Measurements from ENCODE around the gene ESR2. TPM values are rescaled to one million over a fixed set of nuclear protein-coding genes. Genes with fewer than 3 reads are reported as not detected.

Gene ESR2
- total and polyA plus RNA-seq, 4 donors, result 0.01 to 0.28 (median 0.09) TPM

- H3K9ac ChIP-seq (ENCODE audit: low read depth in 1 of 2, low read length in 2 of 2), result no peak overlapping the region
- no peak overlapping the region for H3K27ac ChIP-seq (ENCODE audit: low read depth in 1 of 2, low read length in 2 of 2)
- no peak for DNase-seq (ENCODE audit: low spot score)
- H3K4me3 ChIP-seq (ENCODE audit: low read depth in 1 of 3, low read length in 3 of 3), result no peak overlapping the region
- no peaks in the 10 kb centered on the region for H3K4me1 ChIP-seq (ENCODE audit: control insufficient read depth in 4 of 4, insufficient read depth in 4 of 4, low read length in 3 of 4)
- no peaks in the 10 kb centered on the region for H3K27me3 ChIP-seq (ENCODE audit: control insufficient read depth in 4 of 4, insufficient read depth in 4 of 4, low read length in 3 of 4)
- TF ChIP-seq ATF3 (IDR thresholded peaks at IDR 0.05) (no peak), MAX (IDR thresholded peaks at IDR 0.05) (no peak), RXRA (IDR thresholded peaks at IDR 0.05) (no peak), TAF1 (conservative IDR thresholded peaks at IDR 0.05) (no peak), HNF4G (IDR thresholded peaks at IDR 0.05) (no peak)
- no peaks in the 10 kb centered on the region for H3K9me3 ChIP-seq (ENCODE audit: control insufficient read depth in 4 of 4, low read length in 3 of 4)
- 95% methylated on average over 6 of the region's 6 CpGs for WGBS
- H3K36me3 ChIP-seq (ENCODE audit: control insufficient read depth in 4 of 4, insufficient read depth in 3 of 4, low read depth in 1 of 4, low read length in 3 of 4), result peaks cover 5 to 75% (median 68%) of the 10 kb centered on the region in 4 donors
These were observed 167.6 kb downstream of the ESR2 start for GRCh38 chr14:64126548-64126947.

GRCh38 chr14:64125270-64125669, 168.9 kb downstream of the ESR2 start:
- DNase-seq (ENCODE audit: low spot score), result no peak
- no peak for TF ChIP-seq HNF4A (conservative IDR thresholded peaks at IDR 0.05)
- no peak for TF ChIP-seq JUND (IDR thresholded peaks at IDR 0.05)
- TF ChIP-seq FOXA1 (IDR thresholded peaks at IDR 0.05), result no peak
- TF ChIP-seq TAF1 (conservative IDR thresholded peaks at IDR 0.05), result no peak
- no peak for TF ChIP-seq CTCF (IDR thresholded peaks at IDR 0.05; ENCODE audit: low read depth, low read length, missing input control)
- TF ChIP-seq RXRA (IDR thresholded peaks at IDR 0.05), result no peak
- no peak for TF ChIP-seq SP1 (IDR thresholded peaks at IDR 0.05)
- TF ChIP-seq GABPA (IDR thresholded peaks at IDR 0.05 in 1 of 2, conservative IDR thresholded peaks at IDR 0.05 in 1 of 2), result no peak
- no peak for TF ChIP-seq HNF4G (IDR thresholded peaks at IDR 0.05)
- WGBS, result 93% methylated on average over 2 of the region's 2 CpGs
- Histone ChIP-seq H3K36me3 (ENCODE audit: control insufficient read depth in 4 of 4, insufficient read depth in 3 of 4, low read depth in 1 of 4, low read length in 3 of 4) (peaks cover 9 to 72% (median 70%) of the 10 kb centered on the region in 4 donors), H3K9ac (ENCODE audit: low read depth in 1 of 2, low read length in 2 of 2) (no peak overlapping the region), H3K27me3 (ENCODE audit: control insufficient read depth in 4 of 4, insufficient read depth in 4 of 4, low read length in 3 of 4) (no peaks in the 10 kb centered on the region), H3K4me1 (ENCODE audit: control insufficient read depth in 4 of 4, insufficient read depth in 4 of 4, low read length in 3 of 4) (no peaks in the 10 kb centered on the region), H3K27ac (ENCODE audit: low read depth in 1 of 2, low read length in 2 of 2) (no peak overlapping the region), H3K9me3 (ENCODE audit: control insufficient read depth in 4 of 4, low read length in 3 of 4) (no peaks in the 10 kb centered on the region), H3K4me3 (ENCODE audit: low read depth in 1 of 3, low read length in 3 of 3) (no peak overlapping the region)

GRCh38 chr14:64123241-64123822, 170.8 kb downstream of the ESR2 start:
- peak; percentile 57 for DNase-seq (ENCODE audit: low spot score)
- Histone ChIP-seq H3K4me3 (ENCODE audit: low read depth in 1 of 3, low read length in 3 of 3) (no peak overlapping the region), H3K9me3 (ENCODE audit: control insufficient read depth in 4 of 4, low read length in 3 of 4) (no peaks in the 10 kb centered on the region), H3K9ac (ENCODE audit: low read depth in 1 of 2, low read length in 2 of 2) (peak overlapping the region in 1 of 2 donors; percentile 36), H3K36me3 (ENCODE audit: control insufficient read depth in 4 of 4, insufficient read depth in 3 of 4, low read depth in 1 of 4, low read length in 3 of 4) (peaks cover 10 to 65% (median 60%) of the 10 kb centered on the region in 4 donors), H3K27ac (ENCODE audit: low read depth in 1 of 2, low read length in 2 of 2) (peak overlapping the region; percentile 26 to 72), H3K4me1 (ENCODE audit: control insufficient read depth in 4 of 4, insufficient read depth in 4 of 4, low read length in 3 of 4) (no peaks in the 10 kb centered on the region), H3K27me3 (ENCODE audit: control insufficient read depth in 4 of 4, insufficient read depth in 4 of 4, low read length in 3 of 4) (no peaks in the 10 kb centered on the region)
- WGBS, result 41% methylated on average over 5 of the region's 5 CpGs
- TF ChIP-seq NR2F2 (IDR thresholded peaks at IDR 0.05), result peak; percentile 56
- peak; percentile 93 for TF ChIP-seq HNF4G (IDR thresholded peaks at IDR 0.05)
- peak; percentile 96 for TF ChIP-seq SP1 (IDR thresholded peaks at IDR 0.05)
- TF ChIP-seq ATF3 (IDR thresholded peaks at IDR 0.05), result no peak
- peak; percentile 97 to 98 for TF ChIP-seq HNF4A (conservative IDR thresholded peaks at IDR 0.05)
- peak; percentile 91 for TF ChIP-seq MAX (IDR thresholded peaks at IDR 0.05)
- peak; percentile 86 for TF ChIP-seq FOXA2 (IDR thresholded peaks at IDR 0.05)
- TF ChIP-seq FOXA1 (IDR thresholded peaks at IDR 0.05), result peak; percentile 92
- TF ChIP-seq CTCF (IDR thresholded peaks at IDR 0.05; ENCODE audit: low read depth, low read length, missing input control), result peak; percentile 15
- TF ChIP-seq GABPA (IDR thresholded peaks at IDR 0.05 in 1 of 2, conservative IDR thresholded peaks at IDR 0.05 in 1 of 2), result peak in 1 of 2 donors; percentile 63
- peak; percentile 61 to 65 for TF ChIP-seq RAD21 (IDR thresholded peaks at IDR 0.05)
- peak; percentile 85 for TF ChIP-seq YY1 (IDR thresholded peaks at IDR 0.05)
- peak; percentile 76 to 94 for TF ChIP-seq JUND (IDR thresholded peaks at IDR 0.05)
- peak; percentile 94 for TF ChIP-seq ZBTB33 (IDR thresholded peaks at IDR 0.05)
- peak; percentile 95 to 99 for TF ChIP-seq RXRA (IDR thresholded peaks at IDR 0.05)

Measured in liver (tissue), 9 donors.